A549 treated with Hydrocortisone at 1 μM for 4 hours (cell line): ENCODE results near the gene SCN2A. TPM values are rescaled to one million over a fixed set of nuclear protein-coding genes. Genes with fewer than 3 reads are reported as not detected.

Experiments
- total RNA-seq: library from RNA; stranded (reverse); fragments of 200-300 nt; extraction: Qiagen RNA extraction; gene quantifications from 5 replicates; pipeline ENCODE4 v1.2.3, GENCODE V29; 2022

The SCN2A gene
- total RNA-seq = 0.02 to 0.03 TPM in 2 of 5 replicates, not detected in the others

DNA sequence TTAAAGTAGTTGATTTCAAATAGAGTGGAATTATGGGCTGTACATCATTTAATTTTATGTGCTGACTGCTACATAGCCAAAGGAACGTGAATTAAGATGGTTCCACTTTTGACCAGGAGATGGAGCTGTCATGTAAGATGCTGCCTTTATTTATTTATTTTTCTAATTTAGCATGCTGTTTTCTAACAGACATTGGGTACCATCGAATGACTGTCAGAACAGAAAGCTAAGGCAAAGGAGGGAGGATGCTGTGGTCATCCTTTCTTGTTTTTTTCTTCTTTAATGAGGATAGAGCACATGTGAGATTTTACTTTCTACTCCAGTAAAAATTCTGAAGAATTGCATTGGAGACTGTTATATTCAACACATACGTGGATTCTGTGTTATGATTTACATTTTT, at the start of gene SCN2A:
Gene SCN2A (plus strand): TSS at position 185 of the 400 bp plus-strand sequence. CDS start 56,410 bp downstream, outside the sequence.

DNA sequence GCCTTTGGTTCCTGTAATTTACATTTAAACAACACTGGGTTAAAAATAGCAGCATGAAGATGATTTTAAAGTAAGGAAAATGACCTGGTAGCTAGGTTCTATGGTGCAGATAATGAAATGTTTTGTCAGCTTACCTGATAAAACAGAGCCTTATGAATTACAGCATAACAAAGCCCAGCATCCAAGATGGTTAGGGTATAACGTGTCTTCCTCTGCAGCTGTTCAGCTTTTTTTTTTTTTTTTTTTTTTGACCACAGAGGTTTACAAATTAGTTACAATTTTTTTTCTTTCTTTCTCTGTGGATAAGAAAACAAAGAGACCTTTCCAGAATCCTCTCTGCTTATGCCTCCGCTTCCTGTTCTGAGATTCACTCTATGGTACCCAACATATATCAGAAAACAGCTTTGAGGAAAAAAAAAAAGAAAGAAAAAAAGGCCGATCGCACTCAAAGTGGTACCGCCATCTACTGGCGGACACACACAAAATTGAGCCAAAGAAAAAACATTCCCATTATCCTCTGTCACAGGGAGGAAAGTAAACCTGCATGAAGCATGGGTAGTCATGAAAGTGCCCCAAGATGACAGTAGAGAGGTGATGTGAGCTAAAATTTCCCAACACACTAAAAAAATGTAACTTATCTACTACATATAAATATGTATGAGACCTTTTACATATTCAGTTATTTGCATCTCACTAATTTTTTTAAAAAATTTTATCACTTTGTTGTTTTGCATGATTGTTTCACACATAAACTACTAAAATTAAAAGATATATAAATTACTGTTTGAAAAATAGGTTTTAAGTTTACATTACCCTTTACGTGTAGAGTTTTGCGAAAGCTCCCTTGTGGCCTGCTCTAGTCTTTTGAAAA, 35.3 kb upstream of the SCN2A start, which contains the start of gene SCN3A:
Gene SCN3A (minus strand): TSS at position 362 of the 871 bp plus-strand sequence. CDS start 27,656 bp downstream, outside the sequence.

Other genes starting within 250 kb of the SCN2A start
- 0.01 TPM in 1 of 5 replicates, not detected in the others for gene SCN3A, start 35.4 kb upstream of the SCN2A start, total RNA-seq
- gene CSRNP3, start 230.3 kb downstream of the SCN2A start, total RNA-seq = 0.01 TPM in 1 of 5 replicates, not detected in the others